ENCODE results near the gene SLX4IP. TPM values are rescaled to one million over a fixed set of nuclear protein-coding genes. Genes with fewer than 3 reads are reported as not detected.
A peak's percentile ranks its signal among the peaks of the same experiment; 100 is the strongest.

Gene SLX4IP
- 1 to 10 TPM; 3.8 to 8.2 (median 5.7) TPM for total RNA-seq
- 1 to 10 TPM; 2.8 to 7.3 (median 3.1) TPM for polyA plus RNA-seq
- long read RNA-seq, donor 1, partial matches to known transcripts, result 14 of 14 reads
- long read RNA-seq, donor 1, other reads (novel, unspliced or antisense), result 0 of 14 reads
- long read RNA-seq, donor 2, result 0 reads
- long read RNA-seq, donor 3, result 0 reads
- long read RNA-seq, donor 4, full-length matches to known transcripts, result 4 of 8 reads
- long read RNA-seq, donor 4, partial matches to known transcripts, result 1 of 8 reads
- long read RNA-seq, donor 4, other reads (novel, unspliced or antisense), result 3 of 8 reads
- long read RNA-seq, donor 5, result 0 reads
- long read RNA-seq, donor 6, full-length matches to known transcripts, result 3 of 8 reads
- long read RNA-seq, donor 6, partial matches to known transcripts, result 1 of 8 reads
- long read RNA-seq, donor 6, other reads (novel, unspliced or antisense), result 4 of 8 reads
- long read RNA-seq, donor 7, result 0 reads
- long read RNA-seq, donor 8, result 0 reads
- long read RNA-seq, donor 9, full-length matches to known transcripts, result 1 of 1 reads
- long read RNA-seq, donor 9, partial matches to known transcripts, result 0 of 1 reads
- long read RNA-seq, donor 9, other reads (novel, unspliced or antisense), result 0 of 1 reads
- long read RNA-seq, donor 10, full-length matches to known transcripts, result 1 of 1 reads
- long read RNA-seq, donor 10, partial matches to known transcripts, result 0 of 1 reads
- long read RNA-seq, donor 10, other reads (novel, unspliced or antisense), result 0 of 1 reads

DNA sequence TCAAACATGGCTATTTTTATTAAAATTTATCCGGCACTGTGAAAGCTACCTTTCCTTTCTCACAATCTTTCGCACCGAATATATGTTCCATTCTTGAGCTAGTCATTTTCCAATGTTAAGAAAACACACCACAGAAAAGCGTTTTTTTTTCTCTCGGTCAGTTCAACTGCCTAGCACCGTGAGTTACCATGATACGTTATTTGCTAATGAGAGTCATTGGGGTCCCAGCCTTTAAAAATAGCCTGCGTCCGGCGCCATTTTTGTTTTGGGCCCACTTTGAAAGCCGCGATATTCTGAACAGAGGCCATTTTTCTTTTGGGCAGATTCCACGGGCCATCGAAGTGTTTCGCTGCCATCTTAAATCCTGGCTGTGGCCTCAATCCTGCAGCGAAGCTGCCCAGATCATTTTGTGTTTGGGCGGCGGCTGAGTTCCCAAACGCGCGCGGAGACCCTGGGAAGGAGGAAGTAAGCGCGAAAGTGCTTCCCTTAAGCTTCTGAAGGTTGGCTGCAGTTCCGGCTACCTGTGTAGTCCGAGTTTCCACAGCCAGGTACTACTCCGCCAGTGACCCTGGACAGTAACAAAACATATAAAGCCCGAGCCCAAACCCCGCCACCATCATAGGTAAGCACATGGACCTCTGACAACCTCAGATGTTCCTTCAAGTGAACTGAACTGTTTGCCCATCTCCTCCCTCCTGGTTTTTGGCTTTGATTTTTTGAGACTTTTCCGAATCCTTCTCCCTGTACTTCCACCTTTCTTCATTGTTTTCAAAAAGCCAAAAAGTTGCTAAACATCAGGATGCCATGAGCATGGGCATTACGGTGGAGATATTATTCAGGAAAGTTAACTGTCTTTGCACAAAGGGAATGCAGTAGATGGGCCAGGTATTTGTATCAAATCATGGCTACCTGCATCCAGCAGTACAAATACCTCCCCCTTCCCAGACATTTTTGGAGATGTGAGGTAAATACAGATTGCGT lies at the start of gene SLX4IP:
TSS of gene SLX4IP (plus strand) at position 474 of the 981 bp plus-strand sequence. CDS start 22,900 bp downstream, outside the sequence.
- no peaks in the 10 kb centered on the region for H3K36me3 ChIP-seq (replicated peaks in 1 of 2)
- intact Hi-C loops (cut with DNase I), result loop anchor here in 1 of 2 donors (10.0 kb wide), 1 partner anchor 840 kb away; no protein-coding TSS in a partner anchor
- DNase-seq, result peak; percentile 90 to 97 (median 94)
- 2% methylated on average over 28 to 32 of the region's 32 CpGs for WGBS, 4 donors
- H3K27me3 ChIP-seq, result no peaks in the 10 kb centered on the region
- peak within 1 kb of the TSS; percentile 82 to 93 (median 91) for H3K27ac ChIP-seq
- H3K4me1 ChIP-seq (replicated peaks in 1 of 2), result peaks cover 16 to 31% of the 10 kb centered on the region in 2 donors
- H3K9me3 ChIP-seq (replicated peaks in 1 of 3), result no peaks in the 10 kb centered on the region
- peak within 1 kb of the TSS; percentile 7 to 86 (median 60) for H3K4me3 ChIP-seq
- TF ChIP-seq POLR2A (IDR thresholded peaks at IDR 0.05) (peak in 1 of 2 donors; percentile 18), CTCF (IDR thresholded peaks at IDR 0.05) (no peak)

DNA sequence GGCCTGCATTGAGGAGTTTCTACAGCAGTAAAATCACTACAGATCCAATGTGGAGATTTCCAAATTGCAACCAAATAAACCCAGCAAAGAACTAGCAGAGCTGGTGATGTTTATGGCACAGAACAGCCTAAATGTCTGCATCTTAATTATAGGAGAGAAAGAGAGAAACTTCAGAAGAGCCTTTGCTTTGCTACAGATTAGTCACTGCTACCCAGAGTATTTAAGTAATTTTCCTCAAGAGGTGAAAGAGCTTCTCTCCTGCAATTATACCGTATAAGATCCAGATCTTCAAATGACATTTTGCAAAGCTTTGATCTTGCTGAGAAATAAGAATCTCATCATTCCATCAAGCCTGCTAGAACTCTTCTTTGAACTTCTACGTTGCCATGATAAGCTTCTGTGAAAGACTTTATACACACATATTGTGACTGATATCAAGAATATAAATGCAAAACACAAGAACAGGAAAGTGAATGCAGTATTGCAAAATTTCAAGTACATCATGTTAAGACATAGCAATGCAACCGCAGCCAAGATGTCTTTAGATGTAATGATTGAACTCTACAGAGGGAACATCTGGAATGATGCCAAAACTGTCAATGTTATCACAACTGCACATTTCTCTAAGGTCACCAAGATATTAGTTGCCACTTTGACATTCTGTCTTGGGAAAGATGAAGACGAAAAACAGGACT lies 49.1 kb upstream of the SLX4IP start:
- DNase-seq, result no peak
- no peaks in the 10 kb centered on the region for H3K4me1 ChIP-seq (replicated peaks in 1 of 2)
- H3K27ac ChIP-seq, result no peak overlapping the region
- WGBS, 4 donors, result 25 to 36% (median 30%) methylated on average over 4 of the region's 4 CpGs
- no peak overlapping the region for H3K4me3 ChIP-seq
- intact Hi-C loops (cut with DNase I), result no loop called here
- no peaks in the 10 kb centered on the region for H3K27me3 ChIP-seq
- H3K9me3 ChIP-seq (replicated peaks in 1 of 3), result no peaks in the 10 kb centered on the region
- no peaks in the 10 kb centered on the region for H3K36me3 ChIP-seq (replicated peaks in 1 of 2)
- TF ChIP-seq CTCF (IDR thresholded peaks at IDR 0.05) (no peak), POLR2A (IDR thresholded peaks at IDR 0.05) (no peak)

DNA sequence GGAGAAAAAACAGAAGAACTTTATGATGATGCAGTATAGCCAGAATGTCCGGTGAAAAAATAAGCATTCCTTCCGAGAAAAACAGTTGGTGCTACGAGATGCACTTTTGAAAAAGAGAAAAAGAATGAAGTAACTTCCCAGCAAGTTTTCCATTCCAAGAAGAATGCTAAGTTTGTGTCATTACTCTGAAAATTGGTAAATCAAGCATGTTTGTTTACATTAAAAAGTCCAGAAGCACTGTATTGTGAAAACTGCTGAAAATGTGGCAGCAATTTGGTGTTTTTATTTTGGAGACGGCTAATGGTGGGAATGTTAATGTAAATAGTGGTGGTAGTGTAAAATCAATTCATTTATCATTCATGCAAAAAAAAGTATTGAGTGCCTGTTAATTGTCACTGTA lies 47.4 kb upstream of the SLX4IP start:
- Histone ChIP-seq H3K4me1 (replicated peaks in 1 of 2) (no peaks in the 10 kb centered on the region), H3K36me3 (replicated peaks in 1 of 2) (no peaks in the 10 kb centered on the region), H3K9me3 (replicated peaks in 1 of 3) (no peaks in the 10 kb centered on the region), H3K4me3 (no peak overlapping the region), H3K27ac (no peak overlapping the region), H3K27me3 (no peaks in the 10 kb centered on the region)
- 84 to 93% (median 87%) methylated on average over 4 of the region's 4 CpGs for WGBS, 4 donors
- TF ChIP-seq CTCF (IDR thresholded peaks at IDR 0.05) (no peak), POLR2A (IDR thresholded peaks at IDR 0.05) (no peak)
- intact Hi-C loops (cut with DNase I), result no loop called here
- DNase-seq, result no peak

All from adrenal gland (tissue), 19 donors.